ENCODE measurements around the gene GADL1.

GADL1 gene, protein sequence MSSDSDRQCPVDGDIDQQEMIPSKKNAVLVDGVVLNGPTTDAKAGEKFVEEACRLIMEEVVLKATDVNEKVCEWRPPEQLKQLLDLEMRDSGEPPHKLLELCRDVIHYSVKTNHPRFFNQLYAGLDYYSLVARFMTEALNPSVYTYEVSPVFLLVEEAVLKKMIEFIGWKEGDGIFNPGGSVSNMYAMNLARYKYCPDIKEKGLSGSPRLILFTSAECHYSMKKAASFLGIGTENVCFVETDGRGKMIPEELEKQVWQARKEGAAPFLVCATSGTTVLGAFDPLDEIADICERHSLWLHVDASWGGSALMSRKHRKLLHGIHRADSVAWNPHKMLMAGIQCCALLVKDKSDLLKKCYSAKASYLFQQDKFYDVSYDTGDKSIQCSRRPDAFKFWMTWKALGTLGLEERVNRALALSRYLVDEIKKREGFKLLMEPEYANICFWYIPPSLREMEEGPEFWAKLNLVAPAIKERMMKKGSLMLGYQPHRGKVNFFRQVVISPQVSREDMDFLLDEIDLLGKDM

DNA sequence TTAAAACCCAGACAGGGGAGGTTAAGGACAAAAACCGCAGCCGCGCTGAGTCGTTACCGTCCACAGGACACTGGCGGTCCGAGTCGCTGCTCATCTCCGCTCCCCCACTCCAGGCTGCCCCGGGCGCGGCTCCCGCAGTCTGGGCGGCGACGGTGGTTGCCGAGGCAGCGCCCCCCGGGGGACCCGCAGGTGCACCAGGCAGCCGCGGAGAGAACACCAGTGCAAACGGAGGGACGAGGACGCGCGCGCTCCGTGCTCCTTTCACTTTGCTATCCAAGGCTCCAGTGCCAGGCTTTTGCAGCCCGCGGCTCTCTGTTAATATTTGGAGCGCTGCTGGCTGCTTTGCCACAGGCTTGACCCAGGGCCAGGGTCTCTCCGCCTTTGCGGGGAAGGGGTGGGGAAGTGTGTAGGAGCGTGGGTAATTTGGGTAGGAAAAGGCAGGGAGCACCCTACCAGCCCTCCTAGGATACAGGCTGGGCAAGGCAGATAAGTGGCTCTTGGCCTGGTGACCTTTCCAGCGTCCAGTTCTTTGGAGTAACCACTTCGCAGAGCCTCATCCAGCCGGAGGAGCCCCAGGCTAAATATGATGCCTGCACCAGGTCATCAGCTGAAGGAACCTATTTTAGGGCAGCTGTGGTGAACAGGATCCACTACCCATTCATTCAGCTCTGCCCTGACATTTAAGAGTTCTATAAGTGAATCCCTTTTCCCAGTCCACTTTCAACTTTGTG is at the start of gene GADL1:
GADL1 (minus strand) TSS at position 141 of the 731 bp plus-strand sequence; CDS start at position 94, 47 bp downstream.
- DNase-seq (ENCODE audit: insufficient read length, low spot score) (peak; percentile 23), FAIRE-seq (no peak)

DNA sequence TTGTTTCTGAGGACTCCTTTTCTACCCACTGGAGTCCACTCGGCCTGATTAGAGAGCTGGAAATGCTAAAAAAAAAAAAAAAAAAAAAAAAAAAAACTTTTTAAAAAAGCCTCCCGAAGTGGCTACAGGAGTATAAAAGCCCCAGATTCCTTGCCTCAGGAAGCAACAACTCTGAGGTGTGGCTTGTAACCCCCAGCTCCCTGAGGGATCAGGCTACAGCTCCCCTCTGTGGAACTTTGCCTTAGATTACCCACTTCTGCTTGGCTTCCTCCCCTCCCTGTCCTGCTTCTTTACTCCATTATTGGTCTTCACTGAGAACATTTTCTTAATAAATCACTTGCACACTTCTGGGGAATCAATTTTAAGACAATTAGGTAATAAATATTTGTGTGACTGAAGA is 49.7 kb upstream of the GADL1 start:
- no peak for DNase-seq (ENCODE audit: insufficient read length, low spot score)
- no peak for FAIRE-seq

DNA sequence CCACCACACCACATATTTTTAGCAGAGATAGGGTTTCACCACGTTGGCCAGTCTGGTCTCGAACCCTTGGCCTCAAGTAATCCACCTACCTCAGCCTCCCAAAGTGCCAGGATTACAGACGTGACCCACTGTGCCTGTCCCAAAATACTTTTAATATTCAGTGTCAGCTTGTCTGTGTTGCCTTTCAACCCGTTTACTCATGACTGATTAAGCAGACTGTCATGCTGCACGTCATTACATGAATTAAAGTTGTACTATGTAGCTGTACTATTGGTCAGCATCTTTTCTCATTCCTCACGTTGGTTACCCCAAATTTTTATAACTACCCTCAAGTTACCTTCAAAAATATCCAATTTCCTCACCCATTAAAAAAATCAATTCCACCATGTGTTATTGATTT is 48.7 kb upstream of the GADL1 start:
- DNase-seq (ENCODE audit: insufficient read length, low spot score): no peak
- FAIRE-seq: no peak

DNA sequence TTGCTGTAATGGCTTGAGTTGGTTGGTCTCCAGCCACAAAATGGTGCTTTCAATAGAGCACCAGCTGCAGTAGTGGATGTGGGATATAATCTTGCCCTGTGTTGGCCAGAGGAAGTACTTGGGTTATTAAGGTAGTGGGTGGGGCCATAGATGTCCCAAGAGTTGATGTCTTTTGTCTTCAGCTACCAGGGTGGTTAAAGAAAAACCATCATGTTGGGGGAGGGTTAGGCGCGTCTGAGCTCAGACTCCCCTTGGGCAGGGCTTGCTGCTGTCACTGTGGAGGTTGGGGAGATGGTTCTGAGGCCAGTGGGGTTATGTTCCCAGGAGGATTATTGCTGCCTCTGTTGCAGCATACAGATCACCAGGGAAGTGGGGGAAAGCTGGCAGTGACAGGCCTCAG is 46.9 kb upstream of the GADL1 start:
- no peak for DNase-seq (ENCODE audit: insufficient read length, low spot score)
- FAIRE-seq: no peak

DNA sequence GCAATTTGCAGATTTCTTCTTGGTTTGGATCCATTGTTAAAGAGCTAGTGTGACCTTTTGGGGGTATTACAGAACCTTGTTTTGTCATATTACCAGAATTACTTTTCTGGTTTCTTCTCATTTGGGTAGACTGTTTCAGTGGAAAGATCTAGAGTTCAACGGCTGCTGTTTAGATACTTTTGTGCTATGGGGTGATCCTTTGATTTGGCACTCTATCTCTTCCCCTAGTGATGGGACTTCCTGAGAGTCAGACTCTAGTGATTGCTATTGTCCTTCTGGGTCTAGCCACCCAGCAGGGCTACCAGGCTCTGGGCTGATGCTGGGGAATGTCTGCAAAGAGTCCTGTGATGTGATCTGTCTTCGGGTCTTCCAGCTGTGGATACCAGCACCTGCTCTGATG is 46.3 kb upstream of the GADL1 start:
- FAIRE-seq (no peak), DNase-seq (ENCODE audit: insufficient read length, low spot score) (no peak)

DNA sequence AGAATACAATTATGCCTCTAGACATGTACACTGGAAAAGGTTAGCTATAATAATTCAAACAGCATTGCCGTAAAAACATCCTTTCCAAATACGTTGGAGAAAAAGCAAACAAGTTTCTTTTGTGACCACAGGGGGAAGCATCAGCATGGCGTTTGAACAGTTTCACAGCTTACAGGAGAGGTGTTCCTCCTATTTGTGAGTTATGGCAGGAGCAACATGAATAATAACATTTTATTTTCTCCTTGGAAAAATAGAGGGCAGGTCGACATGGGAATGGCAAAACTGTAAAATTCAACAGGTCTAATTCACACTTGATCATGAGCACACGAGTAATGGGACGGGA is 39.7 kb upstream of the GADL1 start:
- FAIRE-seq (peak; percentile 64), DNase-seq (ENCODE audit: insufficient read length, low spot score) (peak; percentile 20)

DNA sequence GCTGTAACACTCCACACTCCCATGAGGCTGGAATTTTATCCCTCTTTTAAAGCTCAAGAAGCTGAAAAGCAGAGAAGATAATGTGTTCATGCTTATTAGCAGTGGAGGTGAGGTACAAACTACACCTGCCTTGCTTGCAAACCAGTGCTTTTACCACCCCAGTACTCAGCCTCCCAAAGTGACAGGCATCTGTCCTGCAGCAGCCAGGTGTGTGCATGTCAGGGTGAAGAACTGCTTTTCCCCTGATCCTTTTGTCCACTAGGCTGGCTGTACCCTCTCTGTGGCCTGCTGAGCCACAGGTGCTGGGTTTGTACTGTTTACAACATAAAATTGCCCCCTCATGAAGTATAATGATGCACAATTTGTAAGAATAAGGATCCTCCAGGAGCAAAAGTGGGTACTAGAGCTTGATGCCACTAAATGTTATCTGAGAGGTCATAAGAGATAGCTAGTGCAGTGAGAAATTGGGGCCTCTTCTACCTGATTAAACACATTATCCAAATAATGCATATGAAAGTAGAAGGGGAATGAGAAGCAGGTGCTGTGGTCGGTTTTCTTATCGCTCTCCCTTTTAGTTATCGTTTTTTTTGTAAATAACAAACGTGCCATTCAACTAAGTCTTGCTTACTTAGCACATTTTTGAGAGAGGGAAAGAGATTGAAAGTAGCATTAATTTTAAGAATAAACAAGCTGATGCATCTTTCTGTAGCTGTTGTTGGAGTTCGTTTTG is 39.2 kb upstream of the GADL1 start:
- DNase-seq (ENCODE audit: insufficient read length, low spot score): no peak
- FAIRE-seq: no peak

DNA sequence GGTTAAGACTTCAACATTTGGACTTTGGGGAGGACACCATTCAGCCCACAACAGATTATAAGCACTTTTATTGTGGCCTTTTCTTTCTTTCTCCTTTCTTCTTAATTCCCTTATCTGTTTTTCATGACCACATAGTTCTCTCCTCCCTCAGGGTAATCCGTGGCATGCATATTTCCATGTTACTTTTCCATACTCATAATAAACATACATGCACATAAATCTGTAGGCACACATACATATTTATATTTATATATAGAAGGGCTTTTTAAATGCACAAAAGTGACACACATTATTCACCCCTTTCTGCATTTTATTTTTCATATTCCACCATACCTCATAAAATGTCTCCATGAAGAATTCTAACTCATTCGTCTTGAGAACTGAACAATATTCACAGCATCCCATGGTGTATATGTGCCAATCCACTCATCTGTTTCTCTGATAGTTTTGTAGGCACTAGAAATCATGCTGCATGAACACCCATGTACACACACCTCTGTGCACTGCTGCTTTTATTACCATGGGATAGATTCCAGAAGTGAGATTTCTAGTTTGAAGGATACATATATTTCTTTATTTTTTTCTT is 38.1 kb upstream of the GADL1 start:
- no peak for FAIRE-seq
- no peak for DNase-seq (ENCODE audit: insufficient read length, low spot score)

DNA sequence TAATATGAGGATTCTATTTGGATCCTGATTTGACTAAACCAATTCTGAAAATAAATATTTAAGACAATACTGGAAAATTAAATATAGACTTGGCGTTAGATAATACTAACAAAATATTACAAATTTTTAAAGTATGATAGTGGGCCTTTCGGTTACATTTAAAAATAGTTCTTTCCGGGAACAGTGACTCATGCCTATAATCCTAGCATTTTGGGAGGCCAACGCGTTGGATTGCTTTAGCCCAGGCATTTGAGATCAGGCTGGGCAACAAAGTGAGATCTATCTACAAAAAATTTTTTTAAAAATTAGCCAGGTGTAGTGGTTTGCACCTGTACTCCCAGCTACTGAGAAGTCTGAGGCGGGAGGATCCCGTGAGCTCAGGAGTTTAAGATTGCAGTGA is 30.3 kb upstream of the GADL1 start:
- FAIRE-seq (no peak), DNase-seq (ENCODE audit: insufficient read length, low spot score) (no peak)

DNA sequence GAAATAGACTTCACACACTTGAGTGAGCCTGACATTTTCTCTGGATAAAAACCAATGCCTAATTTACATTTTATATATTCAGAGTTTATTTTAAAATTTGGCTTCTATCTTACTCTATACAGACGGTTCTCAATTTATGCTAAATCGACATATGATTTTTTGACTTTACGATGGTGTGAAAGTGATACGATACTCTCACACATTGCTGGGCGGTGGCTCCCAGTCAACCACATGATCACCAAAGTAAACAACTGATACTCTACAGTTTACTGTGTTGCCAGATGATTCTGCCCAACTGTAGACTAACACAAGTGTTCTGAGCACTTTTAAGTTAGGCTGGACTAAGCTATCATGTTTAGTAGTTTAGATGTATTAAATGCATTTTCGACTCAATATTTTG is 25.1 kb upstream of the GADL1 start:
- FAIRE-seq (no peak), DNase-seq (ENCODE audit: insufficient read length, low spot score) (no peak)

DNA sequence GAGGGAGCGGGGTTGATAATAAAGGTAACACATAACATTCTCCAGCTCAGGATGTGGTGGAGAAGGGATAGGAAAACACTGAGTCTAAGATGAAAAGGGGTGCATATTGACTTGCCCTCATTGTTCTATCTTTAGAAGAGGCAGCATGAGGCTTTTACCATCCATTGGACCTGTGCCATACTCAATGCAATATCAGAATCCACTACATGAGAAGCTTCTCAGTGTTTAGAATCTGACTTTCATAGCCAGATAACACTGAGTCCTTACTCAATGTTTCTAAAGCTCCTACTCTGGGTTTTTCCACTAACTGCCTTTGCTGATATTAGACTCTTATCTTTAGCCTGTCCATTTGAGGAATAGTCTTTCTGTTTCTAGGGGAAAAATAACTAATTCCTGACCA is 24.3 kb upstream of the GADL1 start:
- FAIRE-seq (no peak), DNase-seq (ENCODE audit: insufficient read length, low spot score) (no peak)

DNA sequence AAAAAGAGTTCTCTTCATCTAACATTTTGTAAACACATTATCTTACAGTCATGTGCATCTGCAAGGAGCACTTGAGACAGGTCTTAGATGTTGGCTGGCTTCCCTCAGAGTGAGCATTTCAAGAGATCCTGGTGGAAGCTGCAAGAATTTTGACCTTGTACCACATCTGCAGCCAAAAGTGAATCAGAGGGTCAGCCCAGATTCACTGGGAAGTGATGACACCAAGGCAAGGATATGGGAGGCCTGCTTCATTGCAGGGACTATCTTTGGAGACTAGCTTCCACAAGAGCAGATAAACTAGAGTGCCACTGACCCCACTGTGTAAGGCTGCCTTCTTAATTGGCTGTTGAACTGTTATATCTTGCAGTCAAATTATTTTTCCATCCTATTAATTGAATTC is 21.3 kb upstream of the GADL1 start:
- no peak for DNase-seq (ENCODE audit: insufficient read length, low spot score)
- no peak for FAIRE-seq

DNA sequence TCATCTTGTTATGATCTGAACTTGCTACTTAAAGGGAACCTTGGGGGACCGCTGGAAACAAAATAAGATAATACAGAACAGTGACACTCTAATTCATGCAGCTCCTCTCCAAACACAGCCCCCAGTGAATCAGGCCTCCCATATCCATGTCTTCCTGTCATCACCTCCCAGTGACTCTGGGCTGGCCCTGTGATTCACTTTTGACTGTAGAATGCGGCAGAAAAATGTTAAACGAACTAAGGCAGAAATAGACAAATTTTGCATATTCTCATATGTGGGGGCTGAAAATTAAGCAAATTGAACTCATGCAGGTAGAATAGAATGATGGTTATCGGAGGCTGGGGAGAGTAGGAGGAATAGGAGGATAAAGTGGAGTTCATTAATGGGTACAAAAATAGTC is 20.2 kb upstream of the GADL1 start:
- DNase-seq (ENCODE audit: insufficient read length, low spot score) (no peak), FAIRE-seq (no peak)

DNA sequence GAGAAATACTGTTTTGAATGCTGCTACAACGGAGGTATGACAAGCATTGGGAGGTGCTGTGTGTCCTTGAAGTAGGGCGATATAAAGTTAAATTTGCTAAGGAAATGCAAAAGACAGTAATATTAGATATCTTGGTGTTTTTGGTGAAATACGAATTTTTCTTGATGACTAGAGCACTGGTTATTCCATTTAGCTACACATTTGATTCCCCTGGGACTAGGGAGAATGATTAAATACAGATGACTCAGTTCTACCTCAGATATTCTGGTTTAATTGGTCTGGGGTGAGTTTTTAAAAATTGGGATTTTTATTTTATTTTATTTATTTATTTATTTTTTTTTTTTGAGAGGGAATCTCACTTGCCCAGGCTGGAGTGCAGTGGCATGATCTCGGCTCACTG is 18.7 kb upstream of the GADL1 start:
- FAIRE-seq: no peak
- no peak for DNase-seq (ENCODE audit: insufficient read length, low spot score)

DNA sequence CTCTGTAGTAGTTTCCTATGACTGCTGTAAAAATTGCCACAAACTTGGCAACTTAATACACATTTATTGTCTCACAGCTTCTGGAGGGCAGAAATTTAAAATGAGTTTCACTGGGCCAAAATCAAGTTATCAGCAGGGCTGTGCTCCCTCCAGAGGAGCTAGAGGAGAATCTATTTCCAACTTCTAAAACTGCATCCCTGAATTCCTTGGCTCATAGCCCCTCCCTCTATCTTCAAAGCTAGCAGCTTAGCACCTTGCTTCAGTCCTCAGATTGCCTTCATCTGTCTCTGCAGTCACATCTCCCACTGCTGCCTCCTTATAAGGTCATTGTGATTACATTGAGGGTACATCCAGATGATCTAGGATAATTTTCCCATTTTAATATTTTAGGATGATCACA is 17.8 kb upstream of the GADL1 start:
- FAIRE-seq (no peak), DNase-seq (ENCODE audit: insufficient read length, low spot score) (no peak)

DNA sequence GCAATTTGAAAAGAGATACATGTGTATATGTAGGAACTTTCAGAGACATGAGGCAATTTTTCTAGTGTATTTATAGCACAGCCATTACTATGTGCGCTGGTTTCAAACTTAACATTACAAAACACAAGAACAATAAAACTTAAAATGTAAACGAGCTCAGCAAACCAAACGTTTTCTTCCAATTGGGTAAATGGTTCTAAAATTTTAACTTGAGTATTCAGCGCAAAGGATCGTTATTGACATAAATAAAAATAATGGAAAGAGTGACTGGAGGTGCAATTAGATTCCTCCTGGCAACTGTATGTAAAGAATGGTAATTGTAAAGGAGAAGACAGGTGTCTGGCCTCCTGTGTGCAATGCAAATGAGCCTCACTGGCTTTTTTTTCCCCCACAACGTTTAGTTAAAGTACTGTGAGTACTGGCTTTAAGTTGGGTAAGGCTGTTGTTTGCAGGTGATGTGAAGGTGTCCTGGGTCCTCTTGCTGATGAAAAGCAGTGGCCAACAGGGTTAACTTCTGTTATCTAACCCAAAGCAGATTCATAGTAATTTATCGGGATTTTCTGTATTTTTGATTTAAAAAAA is 14.1 kb upstream of the GADL1 start:
- DNase-seq (ENCODE audit: insufficient read length, low spot score) (no peak), FAIRE-seq (no peak)

DNA sequence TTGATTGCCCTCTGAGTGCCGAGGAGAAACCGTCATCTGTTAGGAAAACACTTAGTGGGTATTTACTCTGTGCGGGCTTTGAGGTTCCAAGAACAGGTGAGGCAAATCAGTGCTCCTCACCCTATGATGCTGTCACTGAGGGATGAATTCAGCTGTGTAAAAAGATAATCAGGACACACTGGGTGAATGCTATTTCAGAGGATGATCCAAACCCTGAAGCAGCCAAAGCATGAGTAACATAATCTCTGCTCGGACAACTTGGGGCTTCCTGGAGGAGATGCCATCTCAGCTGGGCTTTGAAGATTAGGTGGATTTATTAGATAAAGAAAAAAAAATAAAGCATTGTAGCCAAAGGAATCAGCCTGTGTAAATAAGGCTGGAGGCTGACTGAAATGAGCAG is 10.5 kb upstream of the GADL1 start:
- FAIRE-seq: no peak

DNA sequence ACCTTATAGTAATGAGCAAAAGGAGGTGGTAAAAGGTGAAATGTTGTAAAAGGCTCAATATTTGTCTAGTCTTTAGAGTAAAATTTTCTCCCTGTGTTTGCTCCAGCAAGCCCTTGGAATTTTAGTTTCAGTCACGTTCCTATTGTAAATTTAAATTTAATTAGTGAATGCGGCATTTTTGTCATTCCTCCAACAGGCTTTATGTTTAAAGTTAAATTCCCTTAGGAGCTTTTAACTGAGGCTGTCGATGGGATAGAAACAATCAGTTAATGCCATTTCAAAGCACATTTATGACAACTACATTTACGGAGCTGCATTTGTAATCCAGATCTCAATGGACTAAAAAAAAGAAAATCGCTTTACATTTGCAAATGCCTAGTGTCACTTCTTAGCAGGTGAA is 868 bp upstream of the GADL1 start:
- FAIRE-seq (no peak), DNase-seq (ENCODE audit: insufficient read length, low spot score) (no peak)

More for the DNA sequence above, 10.5 kb upstream of the GADL1 start:
- no peak for DNase-seq (ENCODE audit: insufficient read length, low spot score)

DNA sequence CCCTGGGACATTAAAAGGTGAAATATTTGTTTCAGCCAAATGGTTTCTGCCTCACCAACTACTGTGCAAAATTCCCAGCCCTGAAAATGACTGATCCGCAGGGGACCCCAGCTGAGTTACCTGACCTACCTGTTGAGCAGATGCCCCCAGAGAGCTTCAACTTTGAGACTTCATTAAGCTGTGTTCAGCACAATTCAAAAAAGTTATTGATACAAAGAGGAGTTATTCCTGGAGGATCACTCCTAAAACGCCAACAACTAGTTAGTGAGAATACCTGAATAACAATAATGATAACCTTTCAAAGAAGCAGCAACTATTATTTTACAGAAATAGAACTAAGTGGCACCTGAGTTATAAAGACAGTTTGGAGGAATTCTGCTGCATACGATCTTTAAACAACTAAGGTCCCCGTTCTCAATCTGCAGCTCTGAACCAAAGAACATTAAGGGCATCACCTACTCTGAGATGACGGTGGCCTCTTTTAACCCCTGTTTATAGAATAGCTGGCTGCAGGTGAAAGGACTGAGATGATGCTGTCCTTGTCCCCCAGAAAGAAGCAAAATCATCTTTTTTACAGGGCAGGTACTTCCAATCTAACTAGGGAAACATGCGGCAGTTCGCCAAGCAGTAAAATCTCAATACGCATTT is 659 bp downstream of the GADL1 start:
- FAIRE-seq (no peak), DNase-seq (ENCODE audit: insufficient read length, low spot score) (no peak)

DNA sequence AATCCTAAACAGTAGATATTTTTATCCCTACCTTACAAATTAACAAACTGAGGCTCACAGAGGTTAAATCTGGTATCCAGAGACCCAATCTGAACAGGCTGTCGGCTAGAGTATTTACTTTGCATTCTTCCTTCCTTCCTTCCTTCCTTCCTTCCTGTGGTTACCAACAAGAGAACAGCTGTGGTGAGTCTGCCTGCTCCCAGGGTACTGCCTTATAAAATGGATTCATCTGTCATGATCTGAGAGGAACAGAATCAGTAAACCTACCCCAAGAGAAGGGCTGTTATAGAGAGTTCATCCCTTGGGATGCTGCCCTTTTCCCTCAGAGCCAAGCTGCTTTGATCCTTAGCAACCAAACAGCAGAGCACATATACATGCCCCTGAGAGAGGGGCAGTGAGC is 3.6 kb downstream of the GADL1 start:
- FAIRE-seq (no peak), DNase-seq (ENCODE audit: insufficient read length, low spot score) (no peak)

Data from HTR-8/SVneo (cell line).